HepG2 (cell line): Measurements from ENCODE around the gene DLL4. TPM values are rescaled to one million over a fixed set of nuclear protein-coding genes. Genes with fewer than 3 reads are reported as not detected.

Experiments used
- NFE2L2 ChIP-seq: fragments of 150-350 bp; IDR thresholded peaks from 2 replicates; pipeline ENCODE4 v1.6.1; 2014; ENCODE audit warnings: low read length
- NR2F2 ChIP-seq: IDR thresholded peaks from 2 replicates; pipeline ENCODE4 v1.6.1; 2012; ENCODE audit warnings: low read depth, inconsistent platforms, borderline replicate concordance
- PITX1 ChIP-seq: sonication (generic); formaldehyde crosslinking; IDR thresholded peaks from 2 replicates; pipeline ENCODE4 v1.5.1; 2020; ENCODE audit warnings: mild to moderate bottlenecking, missing genetic modification reagents
- SOX5 ChIP-seq: IDR thresholded peaks from 2 replicates; pipeline ENCODE4 v1.6.1; 2016; ENCODE audit warnings: borderline replicate concordance
- SOX6 ChIP-seq, 2 experiments: fragments of 450-650 bp in 1 of 2; sonication (generic) in 1 of 2; formaldehyde crosslinking in 1 of 2; IDR thresholded peaks; 2 replicates each; pipeline versions ENCODE4 v1.4.0 to v1.6.1; 2017 to 2020; ENCODE audit warnings: antibody characterized with exemption in 1 of 2, mild to moderate bottlenecking in 1 of 2, missing genetic modification reagents in 1 of 2
- ZNF160 ChIP-seq: sonication (generic); formaldehyde crosslinking; IDR thresholded peaks from 2 replicates; pipeline ENCODE4 v1.8.0; 2022; ENCODE audit warnings: mild to moderate bottlenecking, inconsistent platforms, missing genetic modification reagents
- ZNF275 ChIP-seq: sonication (generic); formaldehyde crosslinking; IDR thresholded peaks from 2 replicates; pipeline ENCODE4 v1.8.0; 2022; ENCODE audit warnings: missing genetic modification reagents, mild to moderate bottlenecking, inconsistent platforms, borderline replicate concordance
- ZNF335 ChIP-seq: sonication (generic); formaldehyde crosslinking; IDR thresholded peaks from 2 replicates; pipeline ENCODE4 v1.4.0; 2020; ENCODE audit warnings: missing genetic modification reagents
- ZNF629 ChIP-seq: sonication (generic); formaldehyde crosslinking; conservative IDR thresholded peaks from 2 replicates; pipeline ENCODE4 v1.5.0; 2020; ENCODE audit warnings: missing genetic modification reagents
- ZNF776 ChIP-seq: sonication (generic); formaldehyde crosslinking; IDR thresholded peaks from 2 replicates; pipeline ENCODE4 v1.4.0; 2020; ENCODE audit warnings: mild to moderate bottlenecking, missing genetic modification reagents
- ZNF777 ChIP-seq: sonication (generic); formaldehyde crosslinking; IDR thresholded peaks from 2 replicates; pipeline ENCODE4 v1.4.0; 2020; ENCODE audit warnings: missing genetic modification reagents
- ZNF788 ChIP-seq: sonication (generic); formaldehyde crosslinking; IDR thresholded peaks from 2 replicates; pipeline ENCODE4 v1.5.0; 2020; ENCODE audit warnings: mild to moderate bottlenecking, missing genetic modification reagents, borderline replicate concordance
- polyA plus RNA-seq, 8 experiments: library from polyadenylated mRNA; depleted of rRNA in 3 of 8; stranded (reverse) in 7 of 8; unstranded in 1 of 8; fragments of >200 nt; fragmentation: Illumina TruSeq in 4 of 8; extraction: Trizol in 4 of 8; gene quantifications; 2 replicates each; pipeline versions ENCODE4 v1.2.1 to v1.2.3, GENCODE V29; 2011 to 2016; ENCODE audit warnings: low read depth in 4 of 8, missing spikeins in 1 of 8, mixed read lengths in 1 of 8; ENCODE audit not compliant: insufficient read depth in 1 of 8
- total RNA-seq, 5 experiments: library from RNA; depleted of rRNA; stranded (reverse); fragments of >200 nt; fragmentation: Illumina TruSeq; extraction: Trizol; gene quantifications; 2 replicates each; pipeline ENCODE4 v1.2.3, GENCODE V29; 2016; ENCODE audit warnings: low read depth in 1 of 5
- TF ChIP-seq, protein P1 (sequence below): sonication (generic); formaldehyde crosslinking; conservative IDR thresholded peaks from 2 replicates; pipeline ENCODE4 v1.4.0; 2020; ENCODE audit warnings: missing genetic modification reagents
- TF ChIP-seq, protein P2 (sequence below): sonication (generic); formaldehyde crosslinking; IDR thresholded peaks from 2 replicates; pipeline ENCODE4 v1.4.0; 2020; ENCODE audit warnings: missing genetic modification reagents, borderline replicate concordance
- TF ChIP-seq, protein P3 (sequence below): sonication (generic); formaldehyde crosslinking; IDR thresholded peaks from 2 replicates; pipeline ENCODE4 v1.5.0; 2020; ENCODE audit warnings: mild to moderate bottlenecking, missing genetic modification reagents, borderline replicate concordance
- TF ChIP-seq, protein P4 (sequence below): sonication (generic); formaldehyde crosslinking; IDR thresholded peaks from 2 replicates; pipeline ENCODE4 v1.4.0; 2020; ENCODE audit warnings: mild to moderate bottlenecking, missing genetic modification reagents, borderline replicate concordance

Gene DLL4
- total and polyA plus RNA-seq, 2 of the 13 experiments (the other 11 are each of a cell fraction or from before 2014, with no cell fraction given): 0.20 to 0.25 TPM

DNA sequence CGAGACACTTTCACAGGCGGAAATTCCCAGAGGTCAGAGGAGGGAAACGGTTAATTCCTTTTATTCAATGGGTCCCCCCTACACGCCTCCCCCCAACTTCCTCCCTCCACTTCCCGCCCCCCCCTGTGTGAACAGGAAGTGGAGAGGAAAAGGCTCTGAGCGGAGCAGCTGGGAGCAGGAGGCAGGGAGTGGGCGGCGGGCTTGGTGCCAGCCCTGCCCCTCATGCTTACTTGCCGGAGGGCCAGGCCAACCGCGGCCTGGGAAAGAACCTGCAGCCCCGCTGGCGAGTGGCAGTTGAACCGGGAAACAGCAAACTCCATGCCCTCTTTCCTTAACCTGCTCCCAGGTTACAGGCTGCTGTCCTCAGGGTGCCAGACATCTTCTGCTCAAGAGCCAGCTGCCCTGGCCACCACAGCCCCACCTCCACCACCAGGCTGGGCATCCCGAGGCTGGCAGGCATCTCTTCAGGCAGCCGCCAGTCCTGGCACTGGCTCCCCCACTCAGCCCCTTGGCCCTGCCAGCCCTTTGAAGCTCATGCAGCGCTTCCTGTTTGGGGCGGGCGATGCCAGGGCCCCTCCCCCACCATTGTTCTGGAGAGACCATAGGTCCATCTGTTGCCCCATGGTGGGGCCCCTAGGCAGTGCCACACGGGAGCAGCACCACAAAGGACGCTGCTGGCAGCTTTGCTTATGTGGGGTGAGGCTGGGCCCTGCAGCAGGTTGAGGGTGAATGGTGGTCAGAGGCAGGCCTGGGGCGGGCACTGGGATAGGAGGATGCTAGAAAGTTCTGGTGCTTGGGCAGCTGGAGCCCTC lies 21.9 kb upstream of the DLL4 start (continued):
- peak; percentile 3; the same call in 1 of the 2 replicates for TF ChIP-seq PITX1 (CRISPR knock-in tag)
- no peak for TF ChIP-seq SOX6 (IDR thresholded peaks at IDR 0.05)
- peak; percentile 25 for TF ChIP-seq SOX6 (CRISPR knock-in tag; IDR thresholded peaks at IDR 0.05)
- TF ChIP-seq, protein P1, sequence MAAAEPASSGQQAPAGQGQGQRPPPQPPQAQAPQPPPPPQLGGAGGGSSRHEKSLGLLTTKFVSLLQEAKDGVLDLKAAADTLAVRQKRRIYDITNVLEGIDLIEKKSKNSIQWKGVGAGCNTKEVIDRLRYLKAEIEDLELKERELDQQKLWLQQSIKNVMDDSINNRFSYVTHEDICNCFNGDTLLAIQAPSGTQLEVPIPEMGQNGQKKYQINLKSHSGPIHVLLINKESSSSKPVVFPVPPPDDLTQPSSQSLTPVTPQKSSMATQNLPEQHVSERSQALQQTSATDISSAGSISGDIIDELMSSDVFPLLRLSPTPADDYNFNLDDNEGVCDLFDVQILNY (CRISPR knock-in tag): no peak
- TF ChIP-seq ZNF335 (CRISPR knock-in tag): no peak
- TF ChIP-seq, protein P2, sequence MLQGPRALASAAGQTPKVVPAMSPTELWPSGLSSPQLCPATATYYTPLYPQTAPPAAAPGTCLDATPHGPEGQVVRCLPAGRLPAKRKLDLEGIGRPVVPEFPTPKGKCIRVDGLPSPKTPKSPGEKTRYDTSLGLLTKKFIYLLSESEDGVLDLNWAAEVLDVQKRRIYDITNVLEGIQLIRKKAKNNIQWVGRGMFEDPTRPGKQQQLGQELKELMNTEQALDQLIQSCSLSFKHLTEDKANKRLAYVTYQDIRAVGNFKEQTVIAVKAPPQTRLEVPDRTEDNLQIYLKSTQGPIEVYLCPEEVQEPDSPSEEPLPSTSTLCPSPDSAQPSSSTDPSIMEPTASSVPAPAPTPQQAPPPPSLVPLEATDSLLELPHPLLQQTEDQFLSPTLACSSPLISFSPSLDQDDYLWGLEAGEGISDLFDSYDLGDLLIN (CRISPR knock-in tag): no peak
- no peak for TF ChIP-seq ZNF629 (CRISPR knock-in tag)
- TF ChIP-seq, protein P3, sequence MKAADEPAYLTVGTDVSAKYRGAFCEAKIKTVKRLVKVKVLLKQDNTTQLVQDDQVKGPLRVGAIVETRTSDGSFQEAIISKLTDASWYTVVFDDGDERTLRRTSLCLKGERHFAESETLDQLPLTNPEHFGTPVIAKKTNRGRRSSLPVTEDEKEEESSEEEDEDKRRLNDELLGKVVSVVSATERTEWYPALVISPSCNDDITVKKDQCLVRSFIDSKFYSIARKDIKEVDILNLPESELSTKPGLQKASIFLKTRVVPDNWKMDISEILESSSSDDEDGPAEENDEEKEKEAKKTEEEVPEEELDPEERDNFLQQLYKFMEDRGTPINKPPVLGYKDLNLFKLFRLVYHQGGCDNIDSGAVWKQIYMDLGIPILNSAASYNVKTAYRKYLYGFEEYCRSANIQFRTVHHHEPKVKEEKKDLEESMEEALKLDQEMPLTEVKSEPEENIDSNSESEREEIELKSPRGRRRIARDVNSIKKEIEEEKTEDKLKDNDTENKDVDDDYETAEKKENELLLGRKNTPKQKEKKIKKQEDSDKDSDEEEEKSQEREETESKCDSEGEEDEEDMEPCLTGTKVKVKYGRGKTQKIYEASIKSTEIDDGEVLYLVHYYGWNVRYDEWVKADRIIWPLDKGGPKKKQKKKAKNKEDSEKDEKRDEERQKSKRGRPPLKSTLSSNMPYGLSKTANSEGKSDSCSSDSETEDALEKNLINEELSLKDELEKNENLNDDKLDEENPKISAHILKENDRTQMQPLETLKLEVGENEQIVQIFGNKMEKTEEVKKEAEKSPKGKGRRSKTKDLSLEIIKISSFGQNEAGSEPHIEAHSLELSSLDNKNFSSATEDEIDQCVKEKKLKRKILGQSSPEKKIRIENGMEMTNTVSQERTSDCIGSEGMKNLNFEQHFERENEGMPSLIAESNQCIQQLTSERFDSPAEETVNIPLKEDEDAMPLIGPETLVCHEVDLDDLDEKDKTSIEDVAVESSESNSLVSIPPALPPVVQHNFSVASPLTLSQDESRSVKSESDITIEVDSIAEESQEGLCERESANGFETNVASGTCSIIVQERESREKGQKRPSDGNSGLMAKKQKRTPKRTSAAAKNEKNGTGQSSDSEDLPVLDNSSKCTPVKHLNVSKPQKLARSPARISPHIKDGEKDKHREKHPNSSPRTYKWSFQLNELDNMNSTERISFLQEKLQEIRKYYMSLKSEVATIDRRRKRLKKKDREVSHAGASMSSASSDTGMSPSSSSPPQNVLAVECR (CRISPR knock-in tag): no peak; the same call in 1 of the 2 replicates
- TF ChIP-seq ZNF788 (CRISPR knock-in tag): no peak
- TF ChIP-seq ZNF777 (CRISPR knock-in tag): no peak
- peak; percentile 33; the same call in 1 of the 2 replicates for TF ChIP-seq SOX5 (CRISPR knock-in tag)
- TF ChIP-seq, protein P4, sequence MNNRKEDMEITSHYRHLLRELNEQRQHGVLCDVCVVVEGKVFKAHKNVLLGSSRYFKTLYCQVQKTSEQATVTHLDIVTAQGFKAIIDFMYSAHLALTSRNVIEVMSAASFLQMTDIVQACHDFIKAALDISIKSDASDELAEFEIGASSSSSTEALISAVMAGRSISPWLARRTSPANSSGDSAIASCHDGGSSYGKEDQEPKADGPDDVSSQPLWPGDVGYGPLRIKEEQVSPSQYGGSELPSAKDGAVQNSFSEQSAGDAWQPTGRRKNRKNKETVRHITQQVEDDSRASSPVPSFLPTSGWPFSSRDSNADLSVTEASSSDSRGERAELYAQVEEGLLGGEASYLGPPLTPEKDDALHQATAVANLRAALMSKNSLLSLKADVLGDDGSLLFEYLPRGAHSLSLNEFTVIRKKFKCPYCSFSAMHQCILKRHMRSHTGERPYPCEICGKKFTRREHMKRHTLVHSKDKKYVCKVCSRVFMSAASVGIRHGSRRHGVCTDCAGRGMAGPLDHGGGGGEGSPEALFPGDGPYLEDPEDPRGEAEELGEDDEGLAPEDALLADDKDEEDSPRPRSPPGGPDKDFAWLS (CRISPR knock-in tag): no peak
- no peak for TF ChIP-seq ZNF275
- 0 out of 2 replicates have a peak, but pooled peaks have one; percentile 39 for TF ChIP-seq ZNF776 (CRISPR knock-in tag)
- TF ChIP-seq NR2F2: no peak
- TF ChIP-seq NFE2L2: no peak
- no peak for TF ChIP-seq ZNF160 (CRISPR knock-in tag)
